IgD-negative memory B cell (primary cell): Measurements from ENCODE around the gene PRKCA. TPM values are rescaled to one million over a fixed set of nuclear protein-coding genes. Genes with fewer than 3 reads are reported as not detected.
"Not testable (repeated sequence)": the region's sequence is repeated elsewhere in the genome, so short reads cannot be mapped to it uniquely, and the experiment has no call there.

Source experiments
- H3K27ac Mint-ChIP-seq, 3 donors: one replicate each; pipeline ENCODE4 v1.8.0; 2020 to 2022; ENCODE audit warnings: mild to moderate bottlenecking in 3 of 3, mixed read lengths in 3 of 3, moderate library complexity in 1 of 3
- H3K27me3 Mint-ChIP-seq: one replicate; pipeline ENCODE4 v1.8.0; 2021; ENCODE audit warnings: mixed read lengths
- H3K36me3 Mint-ChIP-seq: one replicate; pipeline ENCODE4 v1.8.0; 2020; ENCODE audit warnings: mild to moderate bottlenecking, mixed read lengths
- H3K4me1 Mint-ChIP-seq, 3 donors: one replicate each; pipeline ENCODE4 v1.8.0; 2020 to 2022; ENCODE audit warnings: mixed read lengths in 3 of 3, mild to moderate bottlenecking in 1 of 3
- H3K4me3 Mint-ChIP-seq, 4 donors: one replicate each; pipeline ENCODE4 v1.8.0; 2020 to 2022; ENCODE audit warnings: mild to moderate bottlenecking in 4 of 4, mixed read lengths in 4 of 4, moderate library complexity in 3 of 4
- H3K9me3 Mint-ChIP-seq, 3 donors: one replicate each; pipeline ENCODE4 v1.8.0; 2020 to 2021; ENCODE audit warnings: mixed read lengths in 3 of 3, mild to moderate bottlenecking in 1 of 3
- polyA plus RNA-seq: library from polyadenylated mRNA; unstranded; fragments of 300-500 nt; fragmentation: Illumina TruSeq; gene quantifications from one replicate; pipeline ENCODE4 v1.2.3, GENCODE V29; 2021

The PRKCA gene
- 0.14 TPM for polyA plus RNA-seq

- H3K4me3 Mint-ChIP-seq: peak within 1 kb of the TSS; percentile 81 to 97 (median 94)
- H3K27ac Mint-ChIP-seq: peak within 1 kb of the TSS in 2 of 3 donors; percentile 32 to 65
- no peaks in the 10 kb centered on the region for H3K36me3 Mint-ChIP-seq
- peaks cover 2 to 11% (median 4%) of the 10 kb centered on the region in 3 donors for H3K4me1 Mint-ChIP-seq
- H3K9me3 Mint-ChIP-seq: no peaks in the 10 kb centered on the region
- peaks cover 24% of the 10 kb centered on the region for H3K27me3 Mint-ChIP-seq
Measured at GRCh38 chr17:66301864-66302741, at the start of gene PRKCA. Gene PRKCA (plus strand): TSS chr17:66302613.

DNA sequence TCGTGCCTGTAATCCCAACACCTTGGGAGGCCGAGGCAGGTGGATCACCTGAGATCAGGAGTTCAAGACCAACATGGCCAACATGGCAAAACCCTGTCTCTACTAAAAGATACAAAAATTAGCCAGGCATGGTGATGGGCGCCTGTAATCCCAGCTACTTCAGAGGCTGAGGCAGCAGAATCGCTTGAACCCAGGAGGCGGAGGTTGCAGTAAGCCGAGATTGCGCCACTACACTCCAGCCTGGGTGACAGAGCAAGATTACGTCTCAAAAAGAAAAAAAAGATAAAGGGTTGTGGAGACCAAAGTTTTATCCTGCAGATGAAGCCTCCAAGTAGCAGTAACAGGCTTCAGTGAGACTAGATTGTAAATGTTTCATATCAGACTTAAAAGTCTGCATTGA lies 49.0 kb upstream of the PRKCA start:
- not testable (repeated sequence) for H3K4me1 Mint-ChIP-seq, H3K27me3 Mint-ChIP-seq, H3K4me3 Mint-ChIP-seq, H3K36me3 Mint-ChIP-seq, H3K27ac Mint-ChIP-seq, H3K9me3 Mint-ChIP-seq

GRCh38 chr17:66255112-66255511 lies 47.3 kb upstream of the PRKCA start:
- H3K27ac Mint-ChIP-seq: no peak overlapping the region
- H3K9me3 Mint-ChIP-seq: no peaks in the 10 kb centered on the region
- no peaks in the 10 kb centered on the region for H3K36me3 Mint-ChIP-seq
- H3K4me1 Mint-ChIP-seq: peaks cover 0 to 1% (median 0%) of the 10 kb centered on the region in 3 donors
- H3K27me3 Mint-ChIP-seq: peaks cover 2% of the 10 kb centered on the region
- H3K4me3 Mint-ChIP-seq: no peak overlapping the region

- Mint-ChIP-seq H3K4me3 (no peak overlapping the region), H3K36me3 (no peaks in the 10 kb centered on the region), H3K27me3 (peaks cover 2% of the 10 kb centered on the region), H3K4me1 (peaks cover 0 to 1% (median 0%) of the 10 kb centered on the region in 3 donors), H3K9me3 (no peaks in the 10 kb centered on the region), H3K27ac (no peak overlapping the region)
Measured at GRCh38 chr17:66255527-66255971, 46.9 kb upstream of the PRKCA start.

DNA sequence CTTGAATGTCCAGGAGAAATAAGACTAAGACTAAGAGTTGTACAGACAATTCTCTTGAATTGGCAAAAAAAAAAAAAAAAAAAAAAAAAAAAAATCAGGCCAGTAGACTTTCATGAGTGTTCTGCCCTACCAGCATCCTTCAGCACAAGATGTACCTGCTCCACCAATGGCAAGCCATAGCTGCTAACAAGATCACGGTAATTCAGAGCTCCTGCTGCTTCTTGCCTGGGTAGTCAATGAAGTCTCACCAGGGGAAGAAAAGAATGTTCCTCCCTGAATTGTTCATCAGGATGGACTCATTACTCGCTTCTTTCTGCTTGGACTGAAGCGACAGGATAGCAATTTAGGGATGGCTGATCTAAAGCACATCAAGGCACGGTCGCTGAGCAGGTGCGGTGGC lies 42.1 kb upstream of the PRKCA start:
- Mint-ChIP-seq H3K4me1 (peaks cover 0 to 1% (median 0%) of the 10 kb centered on the region in 3 donors), H3K27ac (peak overlapping the region in 1 of 3 donors; percentile 31)

DNA sequence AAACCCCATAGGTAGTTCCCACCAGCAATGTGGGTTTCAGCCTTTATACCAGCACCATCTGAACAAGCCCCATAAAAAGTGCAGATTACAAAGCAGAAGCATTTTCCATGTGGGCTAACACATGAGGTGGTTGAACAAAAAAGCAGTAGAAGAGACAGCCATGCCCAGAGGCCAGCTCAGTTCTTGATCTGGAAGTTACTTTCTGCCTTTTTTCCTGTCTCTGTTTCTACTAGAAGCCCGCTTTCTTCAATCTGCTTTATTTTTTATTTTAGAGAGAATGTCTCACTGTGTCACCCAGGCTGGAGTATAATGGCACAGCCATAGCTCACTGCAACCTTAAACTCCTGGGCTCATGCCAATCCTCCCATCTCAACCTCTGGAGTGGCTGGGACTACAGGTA lies 41.7 kb upstream of the PRKCA start:
- Mint-ChIP-seq H3K4me1 (no peaks in the 10 kb centered on the region), H3K36me3 (no peaks in the 10 kb centered on the region), H3K27me3 (peaks cover 4% of the 10 kb centered on the region), H3K9me3 (peaks cover 0 to 9% (median 8%) of the 10 kb centered on the region in 3 donors), H3K27ac (peak overlapping the region in 1 of 3 donors; percentile 31), H3K4me3 (no peak overlapping the region)

More for the DNA sequence above, 42.1 kb upstream of the PRKCA start:
- H3K36me3 Mint-ChIP-seq: no peaks in the 10 kb centered on the region
- peaks cover 4% of the 10 kb centered on the region for H3K27me3 Mint-ChIP-seq
- H3K9me3 Mint-ChIP-seq: peaks cover 0 to 9% (median 8%) of the 10 kb centered on the region in 3 donors
- no peak overlapping the region for H3K4me3 Mint-ChIP-seq

DNA sequence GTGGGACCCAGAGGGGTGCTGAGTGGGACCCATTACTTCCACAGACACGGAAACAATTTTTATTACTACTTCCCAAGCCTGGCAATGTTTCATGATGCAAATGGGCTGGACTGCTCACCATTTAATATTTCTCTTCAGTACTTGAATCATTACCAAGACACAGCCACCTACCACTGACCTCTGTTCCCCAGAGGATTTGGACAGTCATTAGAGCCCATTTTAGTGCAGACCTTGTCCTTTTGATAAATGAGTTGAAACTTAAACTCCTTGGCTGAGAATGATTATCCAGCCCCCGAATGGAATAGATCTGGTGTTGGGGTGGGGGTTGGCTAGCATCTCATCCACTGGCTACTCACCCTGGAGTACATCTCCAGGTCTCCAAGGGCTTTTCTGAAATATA lies 39.6 kb upstream of the PRKCA start:
- H3K27me3 Mint-ChIP-seq: peaks cover 4% of the 10 kb centered on the region
- H3K4me3 Mint-ChIP-seq: no peak overlapping the region
- no peaks in the 10 kb centered on the region for H3K36me3 Mint-ChIP-seq
- no peaks in the 10 kb centered on the region for H3K4me1 Mint-ChIP-seq
- H3K9me3 Mint-ChIP-seq: peaks cover 0 to 11% (median 8%) of the 10 kb centered on the region in 3 donors
- H3K27ac Mint-ChIP-seq: no peak overlapping the region

GRCh38 chr17:66264696-66265095 lies 37.7 kb upstream of the PRKCA start:
- Mint-ChIP-seq H3K4me1 (no peaks in the 10 kb centered on the region), H3K27me3 (peaks cover 4% of the 10 kb centered on the region), H3K36me3 (no peaks in the 10 kb centered on the region), H3K4me3 (no peak overlapping the region), H3K27ac (no peak overlapping the region), H3K9me3 (peaks cover 0 to 11% (median 8%) of the 10 kb centered on the region in 3 donors)

DNA sequence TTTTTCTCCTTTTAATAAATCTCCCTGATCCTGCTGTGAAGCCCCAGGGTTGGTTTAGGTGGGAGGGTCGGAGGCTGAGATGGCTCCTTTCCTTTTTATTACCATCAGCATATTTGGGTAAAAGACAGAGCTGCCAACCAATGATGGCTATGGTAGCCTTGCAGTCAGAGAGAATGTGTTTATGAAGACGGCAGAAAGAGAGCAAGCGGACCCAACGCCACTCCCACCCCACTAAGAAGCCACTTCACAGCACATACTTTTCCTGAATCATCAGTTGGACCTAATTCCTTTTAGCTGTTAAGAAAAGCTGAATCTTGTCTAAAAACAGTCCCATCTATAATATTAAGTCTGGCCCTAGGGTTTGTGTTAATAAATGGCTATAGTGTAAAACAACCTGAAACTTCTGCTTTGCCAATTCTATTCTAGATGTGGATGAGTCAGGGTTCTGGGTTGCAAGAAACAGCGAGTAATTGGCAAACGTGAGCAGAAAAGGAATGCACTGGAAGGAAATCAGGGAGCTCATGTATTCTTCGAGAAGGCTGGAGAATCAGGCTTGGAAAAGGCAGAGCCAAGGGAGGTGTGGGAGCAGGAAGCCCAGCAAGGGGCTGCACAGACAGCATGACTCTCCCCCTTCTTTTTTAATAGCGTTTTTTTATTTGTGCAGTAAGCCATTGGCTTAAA lies 34.0 kb upstream of the PRKCA start:
- H3K27ac Mint-ChIP-seq: no peak overlapping the region
- H3K4me3 Mint-ChIP-seq: no peak overlapping the region
- H3K4me1 Mint-ChIP-seq: no peaks in the 10 kb centered on the region
- no peaks in the 10 kb centered on the region for H3K36me3 Mint-ChIP-seq
- H3K27me3 Mint-ChIP-seq: peaks cover 4% of the 10 kb centered on the region
- peaks cover 2 to 11% (median 8%) of the 10 kb centered on the region in 3 donors for H3K9me3 Mint-ChIP-seq

GRCh38 chr17:66270106-66270505 lies 32.3 kb upstream of the PRKCA start:
- Mint-ChIP-seq H3K27ac (no peak overlapping the region), H3K36me3 (no peaks in the 10 kb centered on the region), H3K4me1 (no peaks in the 10 kb centered on the region), H3K27me3 (peaks cover 2% of the 10 kb centered on the region), H3K9me3 (peaks cover 0 to 2% (median 1%) of the 10 kb centered on the region in 3 donors), H3K4me3 (no peak overlapping the region)

- H3K27ac Mint-ChIP-seq: no peak overlapping the region
- H3K4me3 Mint-ChIP-seq: no peak overlapping the region
- no peaks in the 10 kb centered on the region for H3K36me3 Mint-ChIP-seq
- H3K4me1 Mint-ChIP-seq: no peaks in the 10 kb centered on the region
- H3K27me3 Mint-ChIP-seq: no peaks in the 10 kb centered on the region
- H3K9me3 Mint-ChIP-seq: peaks cover 0 to 2% (median 1%) of the 10 kb centered on the region in 3 donors
Measured at GRCh38 chr17:66271512-66271911, 30.9 kb upstream of the PRKCA start.

GRCh38 chr17:66272811-66273585 lies 29.4 kb upstream of the PRKCA start:
- Mint-ChIP-seq H3K4me1 (no peaks in the 10 kb centered on the region), H3K27me3 (no peaks in the 10 kb centered on the region), H3K36me3 (no peaks in the 10 kb centered on the region), H3K4me3 (no peak overlapping the region), H3K9me3 (peaks cover 0 to 2% (median 0%) of the 10 kb centered on the region in 3 donors), H3K27ac (no peak overlapping the region)

DNA sequence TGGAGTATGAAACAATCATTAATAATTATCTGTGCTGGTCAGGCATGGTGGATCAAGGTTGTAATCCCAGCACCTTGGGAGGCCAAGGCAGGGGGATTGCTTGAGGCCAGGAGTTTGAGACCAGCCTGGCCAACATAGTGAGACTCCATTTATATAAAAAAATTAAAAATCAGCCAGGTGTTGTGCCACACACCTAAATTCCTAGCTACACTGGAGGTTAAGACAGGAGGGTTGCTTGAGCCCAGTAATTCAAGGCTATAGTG lies 28.9 kb upstream of the PRKCA start:
- Mint-ChIP-seq H3K4me3 (no peak overlapping the region), H3K36me3 (no peaks in the 10 kb centered on the region), H3K27me3 (no peaks in the 10 kb centered on the region), H3K9me3 (peaks cover 0 to 2% (median 0%) of the 10 kb centered on the region in 3 donors), H3K4me1 (no peaks in the 10 kb centered on the region), H3K27ac (no peak overlapping the region)

DNA sequence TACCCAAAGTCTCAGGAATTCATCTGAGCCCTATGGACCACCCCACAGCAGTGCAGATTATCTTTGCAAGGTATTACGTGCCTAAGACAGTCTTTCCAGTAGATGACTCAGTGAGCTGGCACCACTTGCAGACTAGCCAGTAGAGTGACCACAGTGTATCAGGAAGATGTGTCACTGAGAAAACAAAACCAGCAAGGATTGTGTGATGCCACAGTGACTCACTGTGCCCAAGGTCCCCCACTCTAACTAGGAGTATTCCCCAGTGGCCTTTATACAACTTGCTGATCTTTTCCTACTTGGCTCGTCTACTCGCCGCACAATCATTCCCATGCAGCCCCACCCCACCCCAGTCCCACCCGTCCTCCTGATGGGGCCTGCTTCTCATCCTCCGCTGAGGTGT lies 26.8 kb upstream of the PRKCA start:
- H3K27me3 Mint-ChIP-seq: no peaks in the 10 kb centered on the region
- no peaks in the 10 kb centered on the region for H3K4me1 Mint-ChIP-seq
- H3K27ac Mint-ChIP-seq: no peak overlapping the region
- no peaks in the 10 kb centered on the region for H3K9me3 Mint-ChIP-seq
- H3K4me3 Mint-ChIP-seq: no peak overlapping the region
- no peaks in the 10 kb centered on the region for H3K36me3 Mint-ChIP-seq

- Mint-ChIP-seq H3K9me3 (no peaks in the 10 kb centered on the region), H3K27me3 (no peaks in the 10 kb centered on the region), H3K4me1 (no peaks in the 10 kb centered on the region), H3K36me3 (no peaks in the 10 kb centered on the region), H3K4me3 (no peak overlapping the region), H3K27ac (peak overlapping the region in 1 of 3 donors; percentile 8)
Measured at GRCh38 chr17:66276328-66276937, 26.0 kb upstream of the PRKCA start.
